Adipocyte (in vitro differentiated cells): ENCODE results near the gene HECA.
"Not testable (repeated sequence)": the region's sequence is repeated elsewhere in the genome, so short reads cannot be mapped to it uniquely, and the experiment has no call there.

Source experiments
- DNase-seq: peaks from one replicate; pipeline ENCODE4 v3.0.0-alpha.2; 2015; ENCODE audit warnings: low read depth
- H3K27me3 ChIP-seq: replicated peaks from 2 replicates; pipeline ENCODE4 v1.7.0; 2013; ENCODE audit warnings: mild to moderate bottlenecking, low read length, moderate library complexity; ENCODE audit not compliant: control insufficient read depth, insufficient read depth
- H3K36me3 ChIP-seq: 2 replicates; pipeline ENCODE4 v1.7.0; 2013; ENCODE audit warnings: low read length, mild to moderate bottlenecking, moderate library complexity; ENCODE audit not compliant: control insufficient read depth, insufficient read depth, severe bottlenecking
- H3K4me1 ChIP-seq: 2 replicates; pipeline ENCODE4 v1.7.0; 2013; ENCODE audit warnings: mild to moderate bottlenecking, low read length, moderate library complexity; ENCODE audit not compliant: control insufficient read depth, insufficient read depth
- H3K4me3 ChIP-seq: 2 replicates; pipeline ENCODE4 v1.7.0; 2013; ENCODE audit warnings: mild to moderate bottlenecking, low read length, moderate library complexity
- H3K9ac ChIP-seq: 2 replicates; pipeline ENCODE4 v1.7.0; 2013; ENCODE audit warnings: mild to moderate bottlenecking, low read length, moderate library complexity
- H3K9me3 ChIP-seq: 2 replicates; pipeline ENCODE4 v1.7.0; 2013; ENCODE audit warnings: mild to moderate bottlenecking, low read length, moderate library complexity; ENCODE audit not compliant: control insufficient read depth

Gene HECA

GRCh38 chr6:139151425-139152087 is 16.7 kb downstream of the HECA start:
- Histone ChIP-seq H3K27me3 (no peaks in the 10 kb centered on the region), H3K9ac (no peak overlapping the region), H3K9me3 (no peaks in the 10 kb centered on the region), H3K4me3 (no peak overlapping the region), H3K4me1 (peaks cover 35% of the 10 kb centered on the region), H3K36me3 (no peaks in the 10 kb centered on the region)
- DNase-seq = no peak

GRCh38 chr6:139152088-139152891 is 17.4 kb downstream of the HECA start:
- no peak overlapping the region for H3K4me3 ChIP-seq
- no peaks in the 10 kb centered on the region for H3K27me3 ChIP-seq
- no peaks in the 10 kb centered on the region for H3K9me3 ChIP-seq
- peaks cover 40% of the 10 kb centered on the region for H3K4me1 ChIP-seq
- DNase-seq = peak; percentile 23
- no peak overlapping the region for H3K9ac ChIP-seq
- H3K36me3 ChIP-seq = no peaks in the 10 kb centered on the region

- H3K4me1 ChIP-seq = peaks cover 43% of the 10 kb centered on the region
Measured at GRCh38 chr6:139152892-139153271, 18.0 kb downstream of the HECA start.

GRCh38 chr6:139153855-139154254 is 19.0 kb downstream of the HECA start:
- peak; percentile 50 for DNase-seq
- H3K9ac ChIP-seq = no peak overlapping the region
- H3K9me3 ChIP-seq = no peaks in the 10 kb centered on the region
- H3K4me1 ChIP-seq = peaks cover 41% of the 10 kb centered on the region
- H3K27me3 ChIP-seq = no peaks in the 10 kb centered on the region
- H3K36me3 ChIP-seq = no peaks in the 10 kb centered on the region
- no peak overlapping the region for H3K4me3 ChIP-seq

More at GRCh38 chr6:139152892-139153271, 18.0 kb downstream of the HECA start:
- Histone ChIP-seq H3K4me3 (no peak overlapping the region), H3K36me3 (no peaks in the 10 kb centered on the region), H3K27me3 (no peaks in the 10 kb centered on the region), H3K9ac (no peak overlapping the region), H3K9me3 (no peaks in the 10 kb centered on the region)
- DNase-seq = peak; percentile 38

GRCh38 chr6:139154881-139155547 is 20.1 kb downstream of the HECA start:
- no peak for DNase-seq
- no peaks in the 10 kb centered on the region for H3K9me3 ChIP-seq
- no peak overlapping the region for H3K4me3 ChIP-seq
- no peaks in the 10 kb centered on the region for H3K27me3 ChIP-seq
- no peaks in the 10 kb centered on the region for H3K36me3 ChIP-seq
- no peak overlapping the region for H3K9ac ChIP-seq
- peaks cover 31% of the 10 kb centered on the region for H3K4me1 ChIP-seq

GRCh38 chr6:139156102-139156501 is 21.2 kb downstream of the HECA start:
- H3K27me3 ChIP-seq = no peaks in the 10 kb centered on the region
- H3K9me3 ChIP-seq = no peaks in the 10 kb centered on the region
- DNase-seq = no peak
- peaks cover 35% of the 10 kb centered on the region for H3K4me1 ChIP-seq
- H3K4me3 ChIP-seq = peak overlapping the region; percentile 76
- no peaks in the 10 kb centered on the region for H3K36me3 ChIP-seq
- H3K9ac ChIP-seq = peak overlapping the region; percentile 50

GRCh38 chr6:139156551-139156950 is 21.7 kb downstream of the HECA start:
- Histone ChIP-seq H3K9me3 (no peaks in the 10 kb centered on the region), H3K4me3 (peak overlapping the region; percentile 76), H3K27me3 (no peaks in the 10 kb centered on the region), H3K9ac (peak overlapping the region; percentile 50), H3K36me3 (no peaks in the 10 kb centered on the region), H3K4me1 (peaks cover 39% of the 10 kb centered on the region)
- DNase-seq = no peak

- DNase-seq, H3K27me3 ChIP-seq, H3K36me3 ChIP-seq, H3K9me3 ChIP-seq: not testable (repeated sequence)
- H3K4me1 ChIP-seq = peaks cover 39% of the 10 kb centered on the region
- peak overlapping the region; percentile 50 for H3K9ac ChIP-seq
- peak overlapping the region; percentile 76 for H3K4me3 ChIP-seq
Measured at GRCh38 chr6:139157086-139157485, 22.2 kb downstream of the HECA start.

- H3K9me3 ChIP-seq = no peaks in the 10 kb centered on the region
- no peak overlapping the region for H3K9ac ChIP-seq
- DNase-seq = no peak
Measured at GRCh38 chr6:139159016-139159415, 24.1 kb downstream of the HECA start.

GRCh38 chr6:139161169-139161568 is 26.3 kb downstream of the HECA start:
- H3K4me1 ChIP-seq = peaks cover 20% of the 10 kb centered on the region
- no peaks in the 10 kb centered on the region for H3K36me3 ChIP-seq
- H3K9me3 ChIP-seq = no peaks in the 10 kb centered on the region
- H3K27me3 ChIP-seq = no peaks in the 10 kb centered on the region
- no peak overlapping the region for H3K4me3 ChIP-seq
- no peak overlapping the region for H3K9ac ChIP-seq
- DNase-seq = peak; percentile 8

More at GRCh38 chr6:139159016-139159415, 24.1 kb downstream of the HECA start:
- H3K4me1 ChIP-seq = peaks cover 27% of the 10 kb centered on the region
- no peak overlapping the region for H3K4me3 ChIP-seq
- no peaks in the 10 kb centered on the region for H3K27me3 ChIP-seq
- no peaks in the 10 kb centered on the region for H3K36me3 ChIP-seq

- Histone ChIP-seq H3K36me3 (peaks cover 1% of the 10 kb centered on the region), H3K4me1 (peaks cover 15% of the 10 kb centered on the region), H3K27me3 (no peaks in the 10 kb centered on the region), H3K9me3 (no peaks in the 10 kb centered on the region), H3K9ac (no peak overlapping the region), H3K4me3 (no peak overlapping the region)
- DNase-seq = no peak
Measured at GRCh38 chr6:139161817-139162284, 27.0 kb downstream of the HECA start.
